Renal cortex interstitium (tissue), 15 donors: ENCODE measurements around the gene NCDN. TPM values are rescaled to one million over a fixed set of nuclear protein-coding genes. Genes with fewer than 3 reads are reported as not detected.

Experiments used
- DNase-seq, 11 donors: peaks; one replicate each; pipeline ENCODE4 v3.0.0-alpha.2; 2013; ENCODE audit warnings: low read depth in 9 of 11, low spot score in 4 of 11; ENCODE audit errors: extremely low read depth in 1 of 11
- long read RNA-seq, 16 experiments: transcript quantifications; one replicate each; lab custom pipeline, GENCODE V29; 2026
- polyA plus RNA-seq, 3 donors: library from polyadenylated mRNA; unstranded; fragments of 120-200 nt; gene quantifications; one replicate each; pipeline ENCODE4 v1.2.1, GENCODE V29; 2013; ENCODE audit not compliant: insufficient read length in 3 of 3

The NCDN gene
- polyA plus RNA-seq: 10 to 100 TPM; 12.7 to 20.7 (median 19.3) TPM
- long read RNA-seq, donor 1, partial matches to known transcripts: 0 of 2 reads
- long read RNA-seq, donor 1, other reads (novel, unspliced or antisense): 0 of 2 reads
- long read RNA-seq, donor 2, partial matches to known transcripts: 0 of 2 reads
- long read RNA-seq, donor 2, other reads (novel, unspliced or antisense): 0 of 2 reads
- long read RNA-seq, donor 3, partial matches to known transcripts: 6 of 10 reads
- long read RNA-seq, donor 3, other reads (novel, unspliced or antisense): 0 of 10 reads
- long read RNA-seq, donor 4, partial matches to known transcripts: 0 of 2 reads
- long read RNA-seq, donor 4, other reads (novel, unspliced or antisense): 0 of 2 reads
- long read RNA-seq, donor 5: 0 reads
- long read RNA-seq, donor 6, partial matches to known transcripts: 0 of 2 reads
- long read RNA-seq, donor 6, other reads (novel, unspliced or antisense): 0 of 2 reads
- long read RNA-seq, donor 7, partial matches to known transcripts: 0 of 2 reads
- long read RNA-seq, donor 7, other reads (novel, unspliced or antisense): 0 of 2 reads
- long read RNA-seq, donor 8, partial matches to known transcripts: 0 of 4 reads
- long read RNA-seq, donor 8, other reads (novel, unspliced or antisense): 0 of 4 reads
- long read RNA-seq, donor 9: 0 reads
- long read RNA-seq, donor 10, partial matches to known transcripts: 0 of 2 reads
- long read RNA-seq, donor 10, other reads (novel, unspliced or antisense): 0 of 2 reads
- long read RNA-seq, donor 11, partial matches to known transcripts: 0 of 3 reads
- long read RNA-seq, donor 11, other reads (novel, unspliced or antisense): 0 of 3 reads
- long read RNA-seq, donor 12: 0 reads
- long read RNA-seq, donor 13, transcript NCDN-201 (8 exons, 3,433 nt): major isoform, 5 of 20 reads
- long read RNA-seq, donor 13, partial matches to known transcripts: 13 of 20 reads
- long read RNA-seq, donor 13, other reads (novel, unspliced or antisense): 0 of 20 reads
- long read RNA-seq, donor 14, partial matches to known transcripts: 0 of 1 reads
- long read RNA-seq, donor 14, other reads (novel, unspliced or antisense): 0 of 1 reads
- long read RNA-seq, donor 15, partial matches to known transcripts: 0 of 3 reads
- long read RNA-seq, donor 15, other reads (novel, unspliced or antisense): 0 of 3 reads
- long read RNA-seq, donor 16, partial matches to known transcripts: 0 of 6 reads
- long read RNA-seq, donor 16, other reads (novel, unspliced or antisense): 0 of 6 reads

DNA sequence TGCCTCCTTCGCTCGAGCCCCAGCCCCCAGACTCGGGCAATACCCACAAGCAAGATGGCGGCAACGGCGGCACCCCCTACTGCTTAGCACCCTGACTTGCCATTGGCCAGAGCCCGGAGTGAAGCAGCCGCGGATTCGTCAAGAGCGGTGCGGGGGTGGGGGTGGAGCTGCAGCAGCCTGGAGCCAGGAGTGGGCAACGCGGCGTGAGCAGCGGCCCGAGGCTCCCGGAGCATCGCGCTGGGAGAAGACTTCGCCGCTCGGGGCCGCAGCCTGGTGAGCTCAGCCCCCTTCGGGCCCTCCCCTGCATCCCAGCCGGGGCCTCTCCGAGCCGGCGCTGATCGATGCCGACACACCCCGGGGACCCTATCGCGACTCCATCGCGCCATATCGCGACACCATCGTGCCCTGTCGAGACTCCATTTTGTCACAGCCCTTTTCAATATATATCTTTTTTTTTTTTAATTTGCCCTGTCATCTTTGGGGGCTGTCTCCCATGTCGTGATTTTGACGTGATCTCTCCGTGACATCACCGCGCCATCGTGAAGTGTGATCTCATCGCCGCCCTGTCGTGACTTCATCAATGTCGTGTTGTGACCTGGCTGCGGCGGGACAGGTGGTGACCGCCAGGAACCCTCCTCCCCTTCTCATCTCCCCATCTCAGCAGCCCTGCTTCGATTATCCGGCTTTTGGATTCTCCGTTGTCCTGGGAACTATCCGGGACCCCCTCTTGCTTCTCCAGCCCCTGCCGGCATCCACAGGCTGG lies at the start of gene NCDN:
Gene NCDN, plus strand, starts transcription at position 189 of the 763 bp plus-strand sequence. Its CDS starts 392 bp downstream, at position 581.
- peak in 10 of 11 donors; percentile 91 to 98 (median 95) for DNase-seq

GRCh38 chr1:35507947-35508346 lies 49.7 kb upstream of the NCDN start:
- DNase-seq: no peak

DNA sequence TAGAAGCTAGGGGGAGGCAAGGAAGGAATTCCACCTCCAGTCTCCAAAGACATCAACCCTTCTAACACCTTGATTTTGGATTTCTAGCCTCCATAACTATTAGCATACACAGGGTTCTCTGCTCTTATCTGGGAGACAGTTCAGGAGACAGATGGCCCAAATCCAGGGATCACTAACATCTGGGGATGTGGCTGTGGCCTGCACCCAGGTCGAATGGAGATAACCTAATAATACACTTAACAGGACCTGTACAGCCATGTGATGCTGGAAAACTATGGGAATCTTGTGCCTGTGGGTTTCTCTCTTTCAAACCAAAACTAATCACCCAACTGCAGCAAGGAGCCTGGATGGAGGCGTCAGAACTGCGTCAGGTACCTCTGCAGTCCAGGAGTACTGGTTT lies 48.0 kb upstream of the NCDN start:
- no peak for DNase-seq

DNA sequence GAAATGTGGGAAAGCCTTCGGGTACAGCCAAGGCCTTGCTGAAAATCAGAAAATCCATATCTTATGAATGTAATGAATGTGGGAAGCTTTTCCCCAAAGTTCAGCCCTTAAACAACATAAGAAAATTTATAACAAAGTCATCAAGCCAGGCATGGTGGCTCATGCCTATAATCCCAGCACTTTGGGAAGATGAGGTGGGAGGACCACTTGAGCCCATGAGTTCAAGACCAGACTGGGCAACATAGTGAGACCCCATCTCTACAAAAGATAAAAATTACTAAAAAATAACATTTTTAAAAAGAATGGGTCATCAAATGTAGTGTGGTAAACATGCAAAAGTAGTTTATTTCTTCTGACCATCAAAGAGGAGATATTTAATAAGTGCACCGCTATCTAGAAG lies 46.3 kb upstream of the NCDN start:
- no peak for DNase-seq

GRCh38 chr1:35518183-35518582 lies 39.4 kb upstream of the NCDN start:
- no peak for DNase-seq

- DNase-seq: no peak
Observed at GRCh38 chr1:35519432-35519831, 38.2 kb upstream of the NCDN start.

- peak in 3 of 11 donors; percentile 19 to 30 (median 25) for DNase-seq
Observed at GRCh38 chr1:35524106-35524505, 33.5 kb upstream of the NCDN start.

GRCh38 chr1:35530168-35530567 lies 27.4 kb upstream of the NCDN start:
- DNase-seq: no peak

GRCh38 chr1:35530946-35531345 lies 26.7 kb upstream of the NCDN start:
- no peak for DNase-seq

GRCh38 chr1:35531368-35531767 lies 26.2 kb upstream of the NCDN start:
- DNase-seq: no peak

GRCh38 chr1:35532497-35533223 lies 24.9 kb upstream of the NCDN start:
- DNase-seq: no peak

DNA sequence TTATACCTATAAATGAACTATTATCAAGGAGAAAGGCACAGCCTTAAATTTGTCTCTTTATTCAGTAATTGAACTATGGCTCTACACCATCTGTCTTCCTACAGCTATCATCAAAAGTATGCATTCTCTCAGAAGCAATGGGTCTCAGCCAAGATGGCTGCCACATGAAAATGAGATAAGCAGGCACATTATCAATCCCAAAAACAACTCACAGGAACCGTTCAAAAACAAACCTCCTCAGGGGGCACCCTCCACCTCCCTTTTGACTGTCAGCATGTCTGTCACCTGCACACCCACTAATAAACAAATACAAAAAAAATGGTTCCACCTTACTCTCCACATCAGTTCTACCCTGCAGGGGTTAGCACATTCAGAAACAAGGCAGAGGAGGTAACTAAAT lies 24.0 kb upstream of the NCDN start:
- no peak for DNase-seq

- no peak for DNase-seq
Observed at GRCh38 chr1:35535243-35535642, 22.4 kb upstream of the NCDN start.

GRCh38 chr1:35536556-35537162 lies 20.9 kb upstream of the NCDN start:
- DNase-seq: no peak

DNA sequence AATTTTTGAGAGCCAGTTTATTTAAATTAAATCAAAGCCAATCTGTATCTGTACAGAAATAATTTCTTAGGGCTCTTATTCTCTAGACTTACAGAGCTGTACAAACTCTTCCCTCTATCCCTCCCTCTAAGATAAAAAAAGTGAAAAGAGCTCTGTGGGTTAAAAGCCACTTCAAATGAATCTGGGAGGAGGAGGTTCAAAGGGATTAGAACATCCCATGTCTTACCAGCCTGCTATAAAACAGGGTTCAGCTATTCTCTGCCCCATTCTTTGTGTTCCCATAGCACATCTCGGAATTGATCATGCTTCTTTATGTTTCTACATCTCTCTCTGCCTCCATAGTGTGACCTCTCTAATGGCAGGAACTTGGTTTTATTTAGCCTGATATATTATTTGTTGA lies 19.8 kb upstream of the NCDN start:
- no peak for DNase-seq

GRCh38 chr1:35539073-35539823 lies 18.4 kb upstream of the NCDN start:
- no peak for DNase-seq

DNA sequence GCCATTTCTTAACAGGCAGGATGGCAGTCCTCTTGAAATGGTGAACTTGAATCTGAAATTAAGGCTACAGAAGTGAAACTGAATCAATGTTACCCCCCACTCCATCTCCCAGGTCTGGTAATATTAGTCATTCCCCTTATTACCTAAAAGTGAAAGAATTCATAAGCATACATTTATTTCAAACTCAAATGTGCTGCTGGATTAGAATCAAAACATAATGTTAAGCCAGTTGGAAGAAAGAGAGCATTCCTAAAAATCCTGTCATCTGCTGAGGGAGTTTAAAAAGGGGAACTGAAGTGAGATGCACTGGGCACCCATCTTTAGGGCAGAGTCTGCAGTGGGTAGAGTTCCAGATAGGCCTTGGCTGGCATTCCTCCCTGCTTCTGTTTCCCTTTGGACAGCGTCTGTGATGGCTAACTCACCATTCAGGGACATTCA lies 17.8 kb upstream of the NCDN start:
- no peak for DNase-seq
